ENCODE measurements around the gene DLEC1. TPM values are rescaled to one million over a fixed set of nuclear protein-coding genes. Genes with fewer than 3 reads are reported as not detected.

Gene DLEC1
- total and polyA plus RNA-seq, 2 of the 4 experiments (the other 2 are of a cell fraction): 0.03 TPM; not detected in 1

DNA sequence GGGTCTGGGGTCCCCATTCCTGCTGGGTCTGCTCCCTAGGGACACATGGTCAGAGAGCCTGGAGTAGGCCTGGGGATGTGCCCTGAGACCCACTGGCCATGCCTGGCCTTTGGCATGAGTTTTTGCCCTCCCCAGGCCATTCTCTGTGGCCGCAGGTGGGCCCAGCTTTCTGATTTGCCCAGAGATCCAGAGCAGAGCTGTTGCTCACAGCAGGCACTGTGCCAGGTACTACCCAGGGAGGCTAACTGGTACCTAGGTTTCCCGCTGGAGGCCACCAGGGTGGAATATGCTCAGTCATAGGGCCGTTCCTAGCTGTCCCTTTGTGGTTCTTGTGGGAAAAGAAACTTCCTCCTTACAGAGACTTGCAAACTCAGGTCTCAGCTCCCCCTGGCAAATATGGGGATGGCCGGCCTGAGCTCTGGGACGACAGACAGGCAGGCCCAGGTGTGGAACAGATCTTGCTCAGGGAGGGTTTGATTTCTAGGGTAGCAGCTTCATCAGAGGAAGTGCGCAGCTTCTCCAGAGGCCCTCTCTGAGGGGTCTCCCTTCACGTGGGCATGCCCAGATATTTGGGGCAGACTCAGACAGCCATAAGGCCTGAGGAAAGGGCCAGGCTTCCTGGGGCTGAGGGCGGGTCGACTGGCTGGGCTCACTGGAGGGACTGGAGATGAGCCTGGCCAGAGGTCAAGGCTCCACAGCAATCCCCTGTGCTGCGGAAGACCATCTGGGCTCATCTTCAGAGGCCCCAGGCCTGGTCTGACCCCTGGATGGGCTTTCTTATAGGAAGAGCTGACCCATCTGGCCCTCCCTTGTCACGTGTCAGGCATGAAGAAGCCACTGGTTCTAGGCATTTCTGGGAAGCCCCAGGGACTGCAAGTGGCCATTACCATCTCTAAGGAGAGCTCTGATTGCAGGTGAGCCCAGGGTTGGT lies 69.9 kb downstream of the DLEC1 start:
- no TSS peak for BruUV-seq (replicated peaks)
- Histone ChIP-seq H4K91ac (ENCODE audit: insufficient read depth, low read depth, low read length) (no peak overlapping the region), H2AK9ac (replicated peaks; ENCODE audit: low read depth, low read length, poor library complexity) (peak overlapping the region; percentile 16), H3K4me2 (ENCODE audit: low read depth, low read length) (no peak overlapping the region), H2AFZ (replicated peaks; ENCODE audit: low read length, poor library complexity) (no peak overlapping the region), H2AK5ac (ENCODE audit: low read depth, low read length) (no peak overlapping the region), H3K36me3 (ENCODE audit: control insufficient read depth, insufficient read depth, low read length) (no peaks in the 10 kb centered on the region), H3K23ac (ENCODE audit: low read depth, low read length) (no peak overlapping the region), H3K14ac (replicated peaks; ENCODE audit: low read depth, low read length) (no peak overlapping the region), H3K9me1 (ENCODE audit: insufficient read depth, low read length) (no peaks in the 10 kb centered on the region), H2BK120ac (ENCODE audit: low read depth, low read length) (no peak overlapping the region), H3K4ac (ENCODE audit: low read depth, low read length) (no peak overlapping the region), H2BK20ac (ENCODE audit: low read depth, low read length) (no peak overlapping the region), H3K79me1 (ENCODE audit: low read depth in 1 of 2, low read length in 2 of 2) (no peaks in the 10 kb centered on the region), H3K56ac (ENCODE audit: extremely low read depth, insufficient read depth, low read length) (no peak overlapping the region), H2BK5ac (ENCODE audit: low read depth, low read length, poor library complexity, severe bottlenecking) (no peak overlapping the region), H3K18ac (ENCODE audit: low read depth, low read length) (no peak overlapping the region), H3K9me3 (ENCODE audit: control insufficient read depth, insufficient read depth, low read length) (no peaks in the 10 kb centered on the region), H4K5ac (ENCODE audit: low read depth, low read length) (no peak overlapping the region), H2BK15ac (ENCODE audit: low read depth, low read length) (no peak overlapping the region), H3K4me3 (ENCODE audit: insufficient read depth, low read depth, low read length) (no peak overlapping the region), H3K9ac (ENCODE audit: low read depth, low read length) (no peak overlapping the region), H4K8ac (ENCODE audit: low read depth in 2 of 2, low read length in 2 of 2) (no peak overlapping the region), H3K27ac (ENCODE audit: insufficient read depth, low read length) (no peak overlapping the region), H3K4me1 (ENCODE audit: control insufficient read depth, insufficient read depth, low read length) (no peaks in the 10 kb centered on the region), H3K27me3 (ENCODE audit: control insufficient read depth, insufficient read depth, low read length) (peaks cover 10% of the 10 kb centered on the region), H4K20me1 (ENCODE audit: insufficient read depth, low read length) (no peaks in the 10 kb centered on the region)
- intact Hi-C loops (cut with micrococcal nuclease) (no loop called here), in situ Hi-C loops (cut with MboI; ENCODE audit: low sequenced_read_pairs) (no loop called here), dilution Hi-C loops (cut with HindIII; ENCODE audit: low sequenced_read_pairs, unreplicated experiment) (no loop called here)
- TF ChIP-seq SMC3 (IDR thresholded peaks at IDR 0.05; ENCODE audit: low read depth, low read length) (no peak), FOS (IDR thresholded peaks at IDR 0.05; ENCODE audit: low read depth, low read length) (no peak), MAFK (IDR thresholded peaks at IDR 0.05; ENCODE audit: low read depth, low read length) (no peak), POLR2A (IDR thresholded peaks at IDR 0.05; ENCODE audit: low read depth, low read length) (no peak), MAZ (IDR thresholded peaks at IDR 0.05; ENCODE audit: borderline replicate concordance, low read depth, low read length) (no peak), BHLHE40 (IDR thresholded peaks at IDR 0.05; ENCODE audit: low read depth, low read length) (no peak), RAD21 (IDR thresholded peaks at IDR 0.05; ENCODE audit: low read length) (no peak), CHD1 (IDR thresholded peaks at IDR 0.05; ENCODE audit: low read depth, low read length) (no peak)
- TF ChIP-seq, protein P1, sequence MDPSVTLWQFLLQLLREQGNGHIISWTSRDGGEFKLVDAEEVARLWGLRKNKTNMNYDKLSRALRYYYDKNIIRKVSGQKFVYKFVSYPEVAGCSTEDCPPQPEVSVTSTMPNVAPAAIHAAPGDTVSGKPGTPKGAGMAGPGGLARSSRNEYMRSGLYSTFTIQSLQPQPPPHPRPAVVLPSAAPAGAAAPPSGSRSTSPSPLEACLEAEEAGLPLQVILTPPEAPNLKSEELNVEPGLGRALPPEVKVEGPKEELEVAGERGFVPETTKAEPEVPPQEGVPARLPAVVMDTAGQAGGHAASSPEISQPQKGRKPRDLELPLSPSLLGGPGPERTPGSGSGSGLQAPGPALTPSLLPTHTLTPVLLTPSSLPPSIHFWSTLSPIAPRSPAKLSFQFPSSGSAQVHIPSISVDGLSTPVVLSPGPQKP (IDR thresholded peaks at IDR 0.05; ENCODE audit: borderline replicate concordance, low read depth, low read length): no peak
- TF ChIP-seq, protein P2, sequence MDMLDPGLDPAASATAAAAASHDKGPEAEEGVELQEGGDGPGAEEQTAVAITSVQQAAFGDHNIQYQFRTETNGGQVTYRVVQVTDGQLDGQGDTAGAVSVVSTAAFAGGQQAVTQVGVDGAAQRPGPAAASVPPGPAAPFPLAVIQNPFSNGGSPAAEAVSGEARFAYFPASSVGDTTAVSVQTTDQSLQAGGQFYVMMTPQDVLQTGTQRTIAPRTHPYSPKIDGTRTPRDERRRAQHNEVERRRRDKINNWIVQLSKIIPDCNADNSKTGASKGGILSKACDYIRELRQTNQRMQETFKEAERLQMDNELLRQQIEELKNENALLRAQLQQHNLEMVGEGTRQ (IDR thresholded peaks at IDR 0.05; ENCODE audit: low read depth, low read length): no peak
- TF ChIP-seq, protein P3, sequence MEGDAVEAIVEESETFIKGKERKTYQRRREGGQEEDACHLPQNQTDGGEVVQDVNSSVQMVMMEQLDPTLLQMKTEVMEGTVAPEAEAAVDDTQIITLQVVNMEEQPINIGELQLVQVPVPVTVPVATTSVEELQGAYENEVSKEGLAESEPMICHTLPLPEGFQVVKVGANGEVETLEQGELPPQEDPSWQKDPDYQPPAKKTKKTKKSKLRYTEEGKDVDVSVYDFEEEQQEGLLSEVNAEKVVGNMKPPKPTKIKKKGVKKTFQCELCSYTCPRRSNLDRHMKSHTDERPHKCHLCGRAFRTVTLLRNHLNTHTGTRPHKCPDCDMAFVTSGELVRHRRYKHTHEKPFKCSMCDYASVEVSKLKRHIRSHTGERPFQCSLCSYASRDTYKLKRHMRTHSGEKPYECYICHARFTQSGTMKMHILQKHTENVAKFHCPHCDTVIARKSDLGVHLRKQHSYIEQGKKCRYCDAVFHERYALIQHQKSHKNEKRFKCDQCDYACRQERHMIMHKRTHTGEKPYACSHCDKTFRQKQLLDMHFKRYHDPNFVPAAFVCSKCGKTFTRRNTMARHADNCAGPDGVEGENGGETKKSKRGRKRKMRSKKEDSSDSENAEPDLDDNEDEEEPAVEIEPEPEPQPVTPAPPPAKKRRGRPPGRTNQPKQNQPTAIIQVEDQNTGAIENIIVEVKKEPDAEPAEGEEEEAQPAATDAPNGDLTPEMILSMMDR (conservative IDR thresholded peaks at IDR 0.05; ENCODE audit: low read depth, low read length): no peak
- DNase-seq: no peak
- ChIA-PET POLR2A (ENCODE audit: unreplicated experiment) (no interaction called here), CTCF (no interaction called here)
- WGBS, 2 experiments (ENCODE audit: extremely low coverage in 2 of 2, insufficient read length in 1 of 2): 56% methylated on average over 5 of the region's 11 CpGs; no CpG with 5 or more reads in 1 of the 2 experiments
- ATAC-seq (ENCODE audit: low read depth): no peak
